ENCODE results near the gene NEO1.

- TF ChIP-seq CTCF (IDR thresholded peaks at IDR 0.05) (no peak), POLR2A (IDR thresholded peaks at IDR 0.05) (no peak)
These were observed 230.5 kb downstream of the NEO1 start for GRCh38 chr15:73282567-73283365.
